Small intestine (tissue), 7 donors: Measurements from ENCODE around the gene TEX48. TPM values are rescaled to one million over a fixed set of nuclear protein-coding genes. Genes with fewer than 3 reads are reported as not detected.

Experiments used
- DNase-seq, 2 donors: peaks; one replicate each; pipeline versions ENCODE4 v3.0.0 to v3.0.0-alpha.2; 2013
- FAIRE-seq: peaks from 2 replicates; lab custom pipeline; 2012; peaks lifted over from hg19 to GRCh38; lab: Jason Lieb, UNC
- H3K27ac ChIP-seq, 3 donors: one replicate each; pipeline ENCODE4 v1.5.1; 2013; ENCODE audit warnings: low read length in 2 of 3, mild to moderate bottlenecking in 2 of 3, control low read depth in 1 of 3, inconsistent platforms in 1 of 3, low read depth in 1 of 3, moderate library complexity in 1 of 3
- H3K27me3 ChIP-seq, 3 donors: one replicate each; pipeline ENCODE4 v1.6.1; 2013; ENCODE audit warnings: low read length in 3 of 3, inconsistent platforms in 1 of 3; ENCODE audit not compliant: control insufficient read depth in 3 of 3, insufficient read depth in 3 of 3
- H3K36me3 ChIP-seq, 3 donors: one replicate each; pipeline ENCODE4 v1.6.1; 2013; ENCODE audit warnings: low read length in 3 of 3, inconsistent platforms in 1 of 3, low read depth in 1 of 3, mild to moderate bottlenecking in 1 of 3, moderate library complexity in 1 of 3; ENCODE audit not compliant: control insufficient read depth in 3 of 3, insufficient read depth in 2 of 3
- H3K4me1 ChIP-seq, 3 donors: one replicate each; pipeline ENCODE4 v1.6.1; 2013; ENCODE audit warnings: low read length in 2 of 3, inconsistent platforms in 1 of 3, low read depth in 1 of 3, mild to moderate bottlenecking in 1 of 3, moderate library complexity in 1 of 3; ENCODE audit not compliant: control insufficient read depth in 3 of 3, insufficient read depth in 2 of 3
- H3K4me3 ChIP-seq, 3 donors: one replicate each; pipeline ENCODE4 v1.5.1; 2013; ENCODE audit warnings: low read length in 3 of 3, control low read depth in 1 of 3, inconsistent platforms in 1 of 3, low read depth in 1 of 3, mild to moderate bottlenecking in 1 of 3, moderate library complexity in 1 of 3
- H3K9me3 ChIP-seq, 2 donors: one replicate each; pipeline ENCODE4 v1.6.1; 2013; ENCODE audit warnings: low read depth in 1 of 2, low read length in 1 of 2; ENCODE audit not compliant: control insufficient read depth in 2 of 2, insufficient read depth in 1 of 2
- WGBS, 3 donors: extraction: QIAGEN DNeasy Blood & Tissue Kit; methylation state at CpG; one replicate each; pipeline ENCODE4 v1.1.7; 2013; 5-methylcytosine and 5-hydroxymethylcytosine counted together
- polyA plus RNA-seq, 4 donors: library from polyadenylated mRNA; stranded (reverse) in 3 of 4; unstranded in 1 of 4; fragments of 200-250 nt in 3 of 4; fragments of 120-200 nt in 1 of 4; gene quantifications; one replicate each; pipeline versions ENCODE4 v1.2.1 to v1.2.3, GENCODE V29; 2013
- donor health status: healthy with polysubstance abuse.
- donor health status: control.
- donor health status: control.
- donor health status: Bipolar disorder and iron deficiency.
- donor health status: healthy.

The TEX48 gene
- polyA plus RNA-seq, 4 donors, result not detected

DNA sequence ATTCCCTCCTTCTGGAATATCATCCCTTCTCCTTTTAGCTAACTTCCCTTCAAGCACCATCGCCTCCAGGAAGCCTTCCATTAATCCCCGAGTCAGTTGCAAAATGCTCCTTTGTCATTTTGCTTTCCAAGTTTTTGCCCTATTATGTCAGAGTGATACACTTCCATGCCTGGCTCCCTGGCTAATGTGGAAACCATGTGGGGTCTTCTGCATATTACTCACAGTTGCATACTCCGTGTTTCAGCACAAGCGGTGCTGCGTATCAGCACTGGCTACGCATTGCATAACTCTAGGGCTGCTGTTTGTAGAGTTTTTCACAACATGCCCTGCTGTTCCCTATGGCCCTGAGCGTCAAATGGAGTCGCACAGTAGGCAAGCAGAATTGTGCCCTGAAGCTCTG lies 26.3 kb downstream of the TEX48 start:
- Histone ChIP-seq H3K4me1 (no peaks in the 10 kb centered on the region), H3K36me3 (peaks cover 0 to 2% (median 0%) of the 10 kb centered on the region in 3 donors), H3K9me3 (no peaks in the 10 kb centered on the region), H3K4me3 (no peak overlapping the region), H3K27me3 (no peaks in the 10 kb centered on the region), H3K27ac (no peak overlapping the region)
- 88 to 92% (median 91%) methylated on average over 8 of the region's 8 CpGs for WGBS, 3 donors
- FAIRE-seq (no peak), DNase-seq (no peak)

GRCh38 chr9:114653556-114654159 lies 28.3 kb downstream of the TEX48 start:
- H3K27me3 ChIP-seq, result no peaks in the 10 kb centered on the region
- DNase-seq (peak; percentile 74 to 78), FAIRE-seq (no peak)
- no peak overlapping the region for H3K27ac ChIP-seq
- WGBS, 3 donors, result 35 to 38% (median 37%) methylated on average over 6 of the region's 6 CpGs
- no peak overlapping the region for H3K4me3 ChIP-seq
- H3K36me3 ChIP-seq, result peaks cover 0 to 2% (median 0%) of the 10 kb centered on the region in 3 donors
- no peaks in the 10 kb centered on the region for H3K9me3 ChIP-seq
- H3K4me1 ChIP-seq, result no peaks in the 10 kb centered on the region

- peaks cover 0 to 4% (median 0%) of the 10 kb centered on the region in 3 donors for H3K36me3 ChIP-seq
- H3K4me3 ChIP-seq, result no peak overlapping the region
- no peak for FAIRE-seq
- WGBS, 3 donors, result 85 to 93% (median 86%) methylated on average over 2 of the region's 2 CpGs
- no peaks in the 10 kb centered on the region for H3K9me3 ChIP-seq
- no peaks in the 10 kb centered on the region for H3K27me3 ChIP-seq
- no peak for DNase-seq
- no peaks in the 10 kb centered on the region for H3K4me1 ChIP-seq
- H3K27ac ChIP-seq, result no peak overlapping the region
Measured at GRCh38 chr9:114652776-114653555, 29.0 kb downstream of the TEX48 start.

DNA sequence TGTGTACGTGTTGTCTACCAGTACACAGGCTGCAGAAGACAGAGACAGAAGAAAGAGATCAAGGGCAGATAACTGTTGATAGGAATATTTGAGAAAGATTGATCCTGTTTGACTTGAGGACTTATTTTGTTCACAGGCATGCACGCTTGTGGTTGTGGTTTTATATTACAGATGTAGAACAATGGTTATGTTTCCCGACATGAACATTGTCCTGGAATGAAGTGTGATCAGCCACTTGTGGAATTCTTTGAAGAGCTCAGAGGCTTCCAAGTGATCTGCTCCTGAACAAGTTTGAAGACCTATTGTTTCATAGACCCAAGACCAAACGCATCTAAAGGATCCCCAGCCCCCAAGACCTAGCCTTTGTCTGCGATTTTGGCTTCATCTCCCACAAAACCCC lies 38.1 kb downstream of the TEX48 start:
- no peaks in the 10 kb centered on the region for H3K9me3 ChIP-seq
- no peaks in the 10 kb centered on the region for H3K27me3 ChIP-seq
- no peaks in the 10 kb centered on the region for H3K4me1 ChIP-seq
- peaks cover 5 to 19% (median 8%) of the 10 kb centered on the region in 3 donors for H3K36me3 ChIP-seq
- FAIRE-seq (no peak), DNase-seq (no peak)
- WGBS, 3 donors, result 89 to 93% (median 91%) methylated on average over 5 of the region's 5 CpGs
- no peak overlapping the region for H3K4me3 ChIP-seq
- H3K27ac ChIP-seq, result no peak overlapping the region

DNA sequence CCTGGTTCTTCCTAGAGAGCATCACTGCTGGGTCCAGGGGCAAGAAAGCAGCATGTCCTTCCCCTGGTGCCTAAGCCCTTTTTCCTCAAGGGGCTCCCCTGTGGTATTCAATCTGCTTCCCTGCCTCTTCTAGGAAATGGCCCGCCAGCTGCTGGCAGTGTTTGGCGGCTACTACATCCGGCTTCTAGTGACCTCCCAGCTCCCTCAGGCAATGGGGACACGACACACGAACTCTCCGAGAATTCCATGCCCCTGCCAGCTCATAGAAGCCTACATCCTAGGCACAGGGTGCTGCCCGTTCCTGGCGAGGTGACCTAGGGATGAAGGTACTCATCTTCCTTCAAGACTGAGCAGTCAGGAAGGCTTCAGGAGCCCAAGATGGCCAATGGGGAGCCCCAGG lies 39.0 kb downstream of the TEX48 start:
- no peak for FAIRE-seq

GRCh38 chr9:114641967-114642366 lies 40.0 kb downstream of the TEX48 start:
- no peak overlapping the region for H3K4me3 ChIP-seq

More for the DNA sequence above, 39.0 kb downstream of the TEX48 start:
- WGBS, 3 donors, result 92 to 99% (median 94%) methylated on average over 8 of the region's 8 CpGs
- no peak for DNase-seq
- H3K9me3 ChIP-seq, result no peaks in the 10 kb centered on the region
- no peaks in the 10 kb centered on the region for H3K27me3 ChIP-seq
- H3K36me3 ChIP-seq, result peaks cover 8 to 22% (median 9%) of the 10 kb centered on the region in 3 donors
- no peak overlapping the region for H3K27ac ChIP-seq
- H3K4me1 ChIP-seq, result no peaks in the 10 kb centered on the region
- H3K4me3 ChIP-seq, result no peak overlapping the region

DNA sequence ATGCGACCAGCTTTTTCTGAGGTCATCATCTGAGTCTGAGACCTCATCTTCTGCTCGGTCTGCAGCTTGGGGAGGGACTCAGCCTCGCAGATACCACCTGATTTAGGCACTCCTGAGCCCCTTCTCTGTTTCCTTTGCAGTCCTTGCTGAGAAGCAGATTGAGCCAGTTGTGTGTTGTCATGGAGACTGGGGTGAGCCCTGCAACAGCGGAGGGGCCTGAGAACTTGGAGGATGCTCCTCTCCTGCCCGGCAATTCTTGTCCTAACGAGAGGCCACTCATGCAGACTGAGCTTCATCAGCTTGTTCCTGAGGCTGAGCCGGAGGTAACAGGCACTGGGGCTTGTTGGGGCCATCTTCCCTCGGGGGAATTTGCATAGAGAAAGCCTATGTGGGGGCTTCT lies 43.6 kb downstream of the TEX48 start:
- no peak for FAIRE-seq
- peaks cover 4 to 43% (median 10%) of the 10 kb centered on the region in 3 donors for H3K36me3 ChIP-seq

More at GRCh38 chr9:114641967-114642366, 40.0 kb downstream of the TEX48 start:
- H3K36me3 ChIP-seq, result peaks cover 9 to 24% (median 10%) of the 10 kb centered on the region in 3 donors
- no peak overlapping the region for H3K27ac ChIP-seq
- no peaks in the 10 kb centered on the region for H3K9me3 ChIP-seq
- DNase-seq, result no peak
- H3K27me3 ChIP-seq, result no peaks in the 10 kb centered on the region
- no peaks in the 10 kb centered on the region for H3K4me1 ChIP-seq
- WGBS, 3 donors, result 75 to 89% (median 85%) methylated on average over 1 of the region's 1 CpG
- no peak for FAIRE-seq

DNA sequence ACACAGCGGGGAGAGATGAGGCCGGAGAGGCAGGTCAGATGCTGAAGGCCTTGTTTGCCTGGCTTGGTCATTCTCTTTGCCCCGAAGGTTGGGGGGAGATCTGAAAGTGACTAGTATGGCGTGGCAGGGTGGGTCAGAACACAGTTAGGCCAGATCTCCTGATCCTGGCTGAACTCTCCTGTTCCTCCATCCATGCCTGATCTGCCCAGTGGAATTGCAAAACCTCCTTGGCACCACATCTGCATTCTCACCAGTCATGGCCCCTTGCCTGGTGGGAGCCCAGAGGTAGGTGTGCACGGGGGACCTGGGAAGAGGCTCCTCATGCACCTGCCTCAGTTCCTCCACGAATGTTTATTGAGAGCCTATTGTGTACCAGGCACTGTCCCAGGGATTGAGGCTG lies 47.6 kb downstream of the TEX48 start:
- no peak for FAIRE-seq

More for the DNA sequence above, 43.6 kb downstream of the TEX48 start:
- Histone ChIP-seq H3K27me3 (no peaks in the 10 kb centered on the region), H3K9me3 (no peaks in the 10 kb centered on the region), H3K4me3 (no peak overlapping the region), H3K27ac (no peak overlapping the region), H3K4me1 (no peaks in the 10 kb centered on the region)
- no peak for DNase-seq
- 92 to 93% (median 92%) methylated on average over 8 of the region's 8 CpGs for WGBS, 3 donors

More for the DNA sequence above, 47.6 kb downstream of the TEX48 start:
- DNase-seq, result no peak
- peaks cover 4 to 47% (median 12%) of the 10 kb centered on the region in 3 donors for H3K36me3 ChIP-seq
- no peak overlapping the region for H3K27ac ChIP-seq
- no peaks in the 10 kb centered on the region for H3K4me1 ChIP-seq
- no peak overlapping the region for H3K4me3 ChIP-seq
- H3K27me3 ChIP-seq, result no peaks in the 10 kb centered on the region
- H3K9me3 ChIP-seq, result no peaks in the 10 kb centered on the region
- 88 to 97% (median 92%) methylated on average over 6 of the region's 6 CpGs for WGBS, 3 donors
